GM18861 (cell line): ENCODE measurements around the gene ASCL5.

Experiments
- ATAC-seq: cut with Tn5 transposase; IDR thresholded peaks from one replicate; pipeline ENCODE4 v1.9.1; 2021; ENCODE audit not compliant: unreplicated experiment

Gene ASCL5

GRCh38 chr1:201088395-201088794 is 38.6 kb downstream of the ASCL5 start:
- ATAC-seq: no peak

- no peak for ATAC-seq
Measured at GRCh38 chr1:201085902-201086735, 40.9 kb downstream of the ASCL5 start.

GRCh38 chr1:201084295-201084694 is 42.7 kb downstream of the ASCL5 start:
- ATAC-seq: no peak

GRCh38 chr1:201083741-201084140 is 43.2 kb downstream of the ASCL5 start:
- ATAC-seq: no peak

GRCh38 chr1:201080135-201080534 is 46.8 kb downstream of the ASCL5 start:
- ATAC-seq: no peak

GRCh38 chr1:201077736-201078135 is 49.2 kb downstream of the ASCL5 start:
- ATAC-seq: no peak

- no peak for ATAC-seq
Measured at GRCh38 chr1:201077116-201077515, 49.9 kb downstream of the ASCL5 start.

GRCh38 chr1:201076092-201076491 is 50.9 kb downstream of the ASCL5 start:
- ATAC-seq: no peak

GRCh38 chr1:201074018-201074417 is 53.0 kb downstream of the ASCL5 start:
- no peak for ATAC-seq

- ATAC-seq: no peak
Measured at GRCh38 chr1:201072922-201073321, 54.1 kb downstream of the ASCL5 start.

- no peak for ATAC-seq
Measured at GRCh38 chr1:201072149-201072548, 54.8 kb downstream of the ASCL5 start.

GRCh38 chr1:201069636-201070035 is 57.3 kb downstream of the ASCL5 start:
- no peak for ATAC-seq

- no peak for ATAC-seq
Measured at GRCh38 chr1:201068976-201069375, 58.0 kb downstream of the ASCL5 start.

GRCh38 chr1:201066986-201067385 is 60.0 kb downstream of the ASCL5 start:
- ATAC-seq: no peak

- ATAC-seq: no peak
Measured at GRCh38 chr1:201065686-201066085, 61.3 kb downstream of the ASCL5 start.

- ATAC-seq: no peak
Measured at GRCh38 chr1:201064806-201065205, 62.2 kb downstream of the ASCL5 start.
